ENCODE results near the gene CDH6. TPM values are rescaled to one million over a fixed set of nuclear protein-coding genes. Genes with fewer than 3 reads are reported as not detected.

CDH6 gene
- total RNA-seq, 1 experiment from 2014 or later, result not detected

DNA sequence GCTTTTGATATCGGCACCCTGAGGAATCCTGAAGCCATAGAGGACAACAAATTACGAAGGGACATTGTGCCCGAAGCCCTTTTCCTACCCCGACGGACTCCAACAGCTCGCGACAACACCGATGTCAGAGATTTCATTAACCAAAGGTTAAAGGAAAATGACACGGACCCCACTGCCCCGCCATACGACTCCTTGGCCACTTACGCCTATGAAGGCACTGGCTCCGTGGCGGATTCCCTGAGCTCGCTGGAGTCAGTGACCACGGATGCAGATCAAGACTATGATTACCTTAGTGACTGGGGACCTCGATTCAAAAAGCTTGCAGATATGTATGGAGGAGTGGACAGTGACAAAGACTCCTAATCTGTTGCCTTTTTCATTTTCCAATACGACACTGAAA lies 129.5 kb downstream of the CDH6 start:
- POLR2A ChIA-PET (ENCODE audit: unreplicated experiment), result no interaction called here
- Histone ChIP-seq H3K4me3 (no peak overlapping the region), H2AFZ (no peak overlapping the region; the same call in 1 of the 2 replicates), H3K36me3 (ENCODE audit: low read depth) (no peaks in the 10 kb centered on the region), H3F3A (ENCODE audit: insufficient read depth, low read depth) (no peaks in the 10 kb centered on the region), H3K4me2 (no peak overlapping the region), H3K4me1 (replicated peaks; ENCODE audit: insufficient read depth) (no peaks in the 10 kb centered on the region), H3K9me3 (ENCODE audit: insufficient read depth, low read depth) (no peaks in the 10 kb centered on the region), H3K27me3 (ENCODE audit: insufficient read depth, low read depth) (no peaks in the 10 kb centered on the region), H3K9me2 (ENCODE audit: insufficient read depth) (no peaks in the 10 kb centered on the region), H4K20me1 (ENCODE audit: insufficient read depth) (no peaks in the 10 kb centered on the region), H3K27ac (no peak overlapping the region), H3K79me2 (ENCODE audit: low read depth) (no peaks in the 10 kb centered on the region)
- CTCF ChIA-PET, result no interaction called here
- BruUV-seq (replicated peaks), result no TSS peak
- no peak for DNase-seq
- intact Hi-C loops (cut with micrococcal nuclease; ENCODE audit: unreplicated experiment), result no loop called here
- TF ChIP-seq, protein P1, sequence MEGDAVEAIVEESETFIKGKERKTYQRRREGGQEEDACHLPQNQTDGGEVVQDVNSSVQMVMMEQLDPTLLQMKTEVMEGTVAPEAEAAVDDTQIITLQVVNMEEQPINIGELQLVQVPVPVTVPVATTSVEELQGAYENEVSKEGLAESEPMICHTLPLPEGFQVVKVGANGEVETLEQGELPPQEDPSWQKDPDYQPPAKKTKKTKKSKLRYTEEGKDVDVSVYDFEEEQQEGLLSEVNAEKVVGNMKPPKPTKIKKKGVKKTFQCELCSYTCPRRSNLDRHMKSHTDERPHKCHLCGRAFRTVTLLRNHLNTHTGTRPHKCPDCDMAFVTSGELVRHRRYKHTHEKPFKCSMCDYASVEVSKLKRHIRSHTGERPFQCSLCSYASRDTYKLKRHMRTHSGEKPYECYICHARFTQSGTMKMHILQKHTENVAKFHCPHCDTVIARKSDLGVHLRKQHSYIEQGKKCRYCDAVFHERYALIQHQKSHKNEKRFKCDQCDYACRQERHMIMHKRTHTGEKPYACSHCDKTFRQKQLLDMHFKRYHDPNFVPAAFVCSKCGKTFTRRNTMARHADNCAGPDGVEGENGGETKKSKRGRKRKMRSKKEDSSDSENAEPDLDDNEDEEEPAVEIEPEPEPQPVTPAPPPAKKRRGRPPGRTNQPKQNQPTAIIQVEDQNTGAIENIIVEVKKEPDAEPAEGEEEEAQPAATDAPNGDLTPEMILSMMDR (conservative IDR thresholded peaks at IDR 0.05), result no peak
- TF ChIP-seq EZH2 (IDR thresholded peaks at IDR 0.05; ENCODE audit: low read depth), result no peak

DNA sequence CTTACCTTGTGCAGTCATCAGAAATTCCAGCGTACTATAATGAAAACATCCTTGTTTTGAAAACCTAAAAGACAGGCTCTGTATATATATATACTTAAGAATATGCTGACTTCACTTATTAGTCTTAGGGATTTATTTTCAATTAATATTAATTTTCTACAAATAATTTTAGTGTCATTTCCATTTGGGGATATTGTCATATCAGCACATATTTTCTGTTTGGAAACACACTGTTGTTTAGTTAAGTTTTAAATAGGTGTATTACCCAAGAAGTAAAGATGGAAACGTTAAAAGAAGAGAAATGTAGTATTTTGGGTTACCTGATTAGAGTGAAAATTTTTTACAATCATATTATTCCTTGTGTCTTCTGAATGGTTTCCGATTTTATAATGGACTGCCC lies 131.4 kb downstream of the CDH6 start:
- Histone ChIP-seq H3K27me3 (ENCODE audit: insufficient read depth, low read depth) (no peaks in the 10 kb centered on the region), H3K36me3 (ENCODE audit: low read depth) (no peaks in the 10 kb centered on the region), H3K27ac (no peak overlapping the region), H3K4me2 (no peak overlapping the region), H3K9me3 (ENCODE audit: insufficient read depth, low read depth) (no peaks in the 10 kb centered on the region), H2AFZ (no peak overlapping the region), H3K9me2 (ENCODE audit: insufficient read depth) (no peaks in the 10 kb centered on the region), H3K4me1 (replicated peaks; ENCODE audit: insufficient read depth) (no peaks in the 10 kb centered on the region), H4K20me1 (ENCODE audit: insufficient read depth) (no peaks in the 10 kb centered on the region), H3K79me2 (ENCODE audit: low read depth) (no peaks in the 10 kb centered on the region), H3F3A (ENCODE audit: insufficient read depth, low read depth) (no peaks in the 10 kb centered on the region), H3K4me3 (no peak overlapping the region)
- TF ChIP-seq, protein P1 (conservative IDR thresholded peaks at IDR 0.05), result no peak
- no peak for TF ChIP-seq EZH2 (IDR thresholded peaks at IDR 0.05; ENCODE audit: low read depth)
- intact Hi-C loops (cut with micrococcal nuclease; ENCODE audit: unreplicated experiment), result no loop called here
- CTCF ChIA-PET, result no interaction called here
- POLR2A ChIA-PET (ENCODE audit: unreplicated experiment), result no interaction called here
- no peak for DNase-seq
- no TSS peak for BruUV-seq (replicated peaks)

DNA sequence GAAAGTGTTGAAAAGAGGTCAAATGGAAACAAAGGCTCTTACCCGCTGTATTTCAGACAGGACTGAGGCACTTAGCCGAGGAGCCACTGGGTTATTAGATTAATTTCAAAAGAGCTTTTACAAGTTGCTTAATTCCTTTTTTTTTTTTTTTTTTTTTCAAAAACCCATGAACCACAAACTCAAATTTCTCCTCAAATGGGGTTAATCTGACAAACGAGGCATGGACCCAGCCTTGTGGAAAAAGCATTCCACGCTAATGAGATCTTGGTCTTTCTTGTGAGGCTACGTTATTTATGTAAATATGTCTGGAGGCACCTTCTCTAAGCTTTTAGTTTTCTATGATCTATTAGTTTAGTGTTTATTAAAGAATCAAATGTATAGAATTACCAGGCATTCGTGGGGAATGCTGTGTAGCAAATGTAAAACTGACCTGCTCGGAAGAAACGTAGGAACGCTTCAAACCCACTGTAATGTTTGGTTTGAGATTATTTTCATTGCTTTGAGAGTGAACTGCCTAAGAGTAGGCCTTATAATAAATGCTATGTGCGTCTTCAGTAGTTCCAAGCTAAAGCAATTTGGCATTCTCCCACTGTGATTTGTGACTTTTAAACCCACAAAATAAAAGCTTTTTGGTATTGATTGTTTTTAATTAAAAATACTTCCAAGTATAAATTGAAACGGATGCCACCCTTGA lies 134.7 kb downstream of the CDH6 start:
- Histone ChIP-seq H3K9me2 (ENCODE audit: insufficient read depth) (no peaks in the 10 kb centered on the region), H3K27ac (no peak overlapping the region), H2AFZ (no peak overlapping the region), H3K4me1 (replicated peaks; ENCODE audit: insufficient read depth) (no peaks in the 10 kb centered on the region), H4K20me1 (ENCODE audit: insufficient read depth) (no peaks in the 10 kb centered on the region), H3K9me3 (ENCODE audit: insufficient read depth, low read depth) (no peaks in the 10 kb centered on the region), H3K4me2 (no peak overlapping the region), H3K4me3 (no peak overlapping the region), H3K36me3 (ENCODE audit: low read depth) (no peaks in the 10 kb centered on the region), H3K79me2 (ENCODE audit: low read depth) (no peaks in the 10 kb centered on the region), H3K27me3 (ENCODE audit: insufficient read depth, low read depth) (no peaks in the 10 kb centered on the region), H3F3A (ENCODE audit: insufficient read depth, low read depth) (no peaks in the 10 kb centered on the region)
- ChIA-PET POLR2A (ENCODE audit: unreplicated experiment) (interaction anchor here (0.7 kb wide), 1 partner anchor 9 kb away, joined by 4 read pairs; no protein-coding TSS in a partner anchor), CTCF (no interaction called here)
- no peak for DNase-seq
- intact Hi-C loops (cut with micrococcal nuclease; ENCODE audit: unreplicated experiment), result no loop called here
- no TSS peak for BruUV-seq (replicated peaks)
- TF ChIP-seq, protein P1 (conservative IDR thresholded peaks at IDR 0.05), result no peak
